Endothelial cell of umbilical vein (primary cell): ENCODE measurements around the gene NEBL. TPM values are rescaled to one million over a fixed set of nuclear protein-coding genes. Genes with fewer than 3 reads are reported as not detected.

Experiments
- BruUV-seq: library from RNA; stranded (reverse); fragments of 400-500 nt; replicated peaks from 2 replicates; lab custom pipeline; 2021; lab: Mats Ljungman, UMichigan
- CTCF ChIA-PET: fragments of 300-600, 350-600 bp; sonication (Branson Sonifier 250); formaldehyde crosslinking; loops from one replicate; lab custom pipeline; 2021; ENCODE audit warnings: antibody characterized with exemption, inconsistent platforms; lab: Charles Lee
- POLR2A ChIA-PET: fragments of 300-600, 350-600 bp; sonication (Branson Sonifier 250); formaldehyde crosslinking; loops from one replicate; lab custom pipeline; 2021; ENCODE audit warnings: antibody characterized with exemption, inconsistent platforms; lab: Charles Lee
- DNase-seq: peaks from one replicate; pipeline ENCODE4 v3.0.0-alpha.2; 2011; ENCODE audit warnings: low read depth, low spot score
- FAIRE-seq: peaks from 2 replicates; lab custom pipeline; 2011; peaks lifted over from hg19 to GRCh38; lab: Jason Lieb, UNC
- H2AFZ ChIP-seq: 2 replicates; pipeline ENCODE4 v1.6.0; 2012; ENCODE audit warnings: low read depth, low read length, control low read depth, inconsistent platforms
- H3K27ac ChIP-seq: 2 replicates; pipeline ENCODE4 v1.5.1; 2011; ENCODE audit warnings: low read depth, mild to moderate bottlenecking, control low read depth, low read length, moderate library complexity; ENCODE audit not compliant: insufficient read depth
- H3K27me3 ChIP-seq, 2 experiments: 2 replicates each; pipeline versions ENCODE4 v1.6.0 to v1.6.1; 2011; ENCODE audit warnings: low read length in 2 of 2, mixed read lengths in 1 of 2; ENCODE audit not compliant: control insufficient read depth in 2 of 2, insufficient read depth in 2 of 2
- H3K36me3 ChIP-seq, 2 experiments: 2 replicates in 1 of 2; 3 replicates in 1 of 2; pipeline ENCODE4 v1.5.1; 2011; ENCODE audit warnings: low read length in 2 of 2, mild to moderate bottlenecking in 1 of 2, moderate library complexity in 1 of 2; ENCODE audit not compliant: control insufficient read depth in 2 of 2, insufficient read depth in 2 of 2; ENCODE audit errors: extremely low read depth in 1 of 2
- H3K4me1 ChIP-seq: 3 replicates; pipeline ENCODE4 v1.5.1; 2011; ENCODE audit warnings: mild to moderate bottlenecking, low read length; ENCODE audit not compliant: control insufficient read depth, insufficient read depth; ENCODE audit errors: extremely low read depth
- H3K4me2 ChIP-seq: 2 replicates; pipeline ENCODE4 v1.6.1; 2011; ENCODE audit warnings: low read length, control low read depth, mixed read lengths; ENCODE audit not compliant: insufficient read depth
- H3K4me3 ChIP-seq, 3 experiments: fragments of 200-600 bp in 1 of 3; sonication (generic), shearing (Covaris generic) in 1 of 3; replicated peaks in 1 of 3; 2 replicates each; pipeline ENCODE4 v1.5.1; 2011 to 2016; ENCODE audit warnings: control low read depth in 3 of 3, low read length in 3 of 3, mild to moderate bottlenecking in 2 of 3, inconsistent platforms in 1 of 3, low read depth in 1 of 3, moderate library complexity in 1 of 3; ENCODE audit not compliant: insufficient read depth in 1 of 3
- H3K79me2 ChIP-seq: 2 replicates; pipeline ENCODE4 v1.6.0; 2012; ENCODE audit warnings: low read length, inconsistent platforms; ENCODE audit not compliant: control insufficient read depth, insufficient read depth
- H3K9ac ChIP-seq: replicated peaks from 2 replicates; pipeline ENCODE3; 2011; ENCODE audit warnings: low read length, control low read depth; ENCODE audit not compliant: insufficient read depth; ENCODE audit errors: extremely low read depth
- H3K9me1 ChIP-seq: replicated peaks from 3 replicates; pipeline ENCODE4 v1.6.0; 2011; ENCODE audit warnings: mild to moderate bottlenecking, low read length; ENCODE audit not compliant: control insufficient read depth, insufficient read depth; ENCODE audit errors: extremely low read depth
- H3K9me3 ChIP-seq: replicated peaks from 2 replicates; pipeline ENCODE4 v1.5.1; 2012; ENCODE audit warnings: low read length, inconsistent platforms; ENCODE audit not compliant: control insufficient read depth, insufficient read depth
- H4K20me1 ChIP-seq: replicated peaks from 2 replicates; pipeline ENCODE3; 2011; ENCODE audit warnings: mild to moderate bottlenecking, low read length; ENCODE audit not compliant: control insufficient read depth, insufficient read depth; ENCODE audit errors: extremely low read depth
- FOS ChIP-seq: IDR thresholded peaks from 2 replicates; pipeline ENCODE4 v1.6.1; 2011; ENCODE audit warnings: mild to moderate bottlenecking, low read length, moderate library complexity, borderline replicate concordance; ENCODE audit not compliant: insufficient read depth
- GATA2 ChIP-seq: IDR thresholded peaks from 2 replicates; pipeline ENCODE4 v1.7.0; 2011; ENCODE audit warnings: low read depth, mild to moderate bottlenecking, moderate library complexity, mixed read lengths, low read length; ENCODE audit not compliant: insufficient read length, insufficient read depth
- JUN ChIP-seq: IDR thresholded peaks from 2 replicates; pipeline ENCODE4 v1.6.1; 2011; ENCODE audit warnings: borderline replicate concordance, low read depth; ENCODE audit not compliant: insufficient read length, insufficient read depth
- MYC ChIP-seq: IDR thresholded peaks from one replicate; pipeline ENCODE4 v1.6.1; 2011; ENCODE audit warnings: mild to moderate bottlenecking, low read depth, low read length
- POLR2A ChIP-seq: IDR thresholded peaks from 2 replicates; pipeline ENCODE4 v1.6.1; 2012; ENCODE audit warnings: low read depth, mild to moderate bottlenecking, control low read depth, low read length
- POLR2AphosphoS5 ChIP-seq: IDR thresholded peaks from 2 replicates; pipeline ENCODE4 v1.6.1; 2012; ENCODE audit warnings: low read depth, mild to moderate bottlenecking, control low read depth, low read length, moderate library complexity; ENCODE audit not compliant: insufficient read depth
- dilution Hi-C: fragments of 300-500 bp; cut with MboI; formaldehyde crosslinking; loops from one replicate; pipeline ENCODE4 v1.15.0; 2019; ENCODE audit warnings: low sequenced_read_pairs; ENCODE audit not compliant: extremely low pct_ligation_motif_present
- intact Hi-C: fragments of 100-400 bp; cut with micrococcal nuclease; formaldehyde crosslinking; loops from one replicate; pipeline ENCODE4 v1.10.0; 2022
- polyA plus RNA-seq, 4 experiments: library from polyadenylated mRNA; depleted of rRNA in 3 of 4; stranded (reverse) in 3 of 4; unstranded in 1 of 4; fragments of >200 nt; gene quantifications; 2 replicates each; pipeline versions ENCODE4 v1.2.1 to v1.2.3, GENCODE V29; 2011 to 2012; ENCODE audit warnings: missing spikeins in 1 of 4
- total RNA-seq: library from RNA; stranded (reverse); gene quantifications from 2 replicates; pipeline ENCODE4 v1.2.3, GENCODE V29; 2021
- TF ChIP-seq, protein P1 (sequence below), 2 donors: IDR thresholded peaks; 1 replicate in 1 of 2; 2 replicates in 1 of 2; pipeline ENCODE4 v1.5.1; 2011; ENCODE audit warnings: low read length in 2 of 2, mild to moderate bottlenecking in 2 of 2, moderate library complexity in 2 of 2, control low read depth in 1 of 2, inconsistent platforms in 1 of 2, low read depth in 1 of 2; ENCODE audit not compliant: insufficient read depth in 1 of 2; ENCODE audit errors: extremely low read depth in 1 of 2

The NEBL gene
- total and polyA plus RNA-seq, 2 donors (not counting 3 experiments of a cell fraction or from before 2014, with no cell fraction given), result 0.17 to 0.66 TPM

DNA sequence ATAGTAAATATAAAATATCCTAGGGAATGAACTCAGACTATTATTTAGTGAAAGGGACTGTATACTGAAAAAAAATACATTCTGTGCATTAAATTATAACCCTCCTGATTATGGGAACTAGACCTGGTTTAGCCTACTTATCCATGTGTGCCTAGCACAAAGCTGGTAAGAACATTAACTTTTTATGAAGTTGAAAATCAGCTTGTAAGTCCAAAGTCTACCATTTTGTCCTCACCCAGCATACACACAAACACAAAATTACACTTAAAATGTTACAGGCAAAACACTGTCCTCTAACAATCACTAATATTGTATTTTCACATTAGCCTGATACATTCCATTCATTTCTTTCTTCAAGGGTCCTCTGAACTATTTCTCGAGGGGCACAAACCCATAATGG lies 19.9 kb upstream of the NEBL start:
- FAIRE-seq (no peak), DNase-seq (no peak)
- CTCF ChIA-PET, result no interaction called here
- dilution Hi-C loops, result no loop called here
- Histone ChIP-seq H3K4me2 (no peak overlapping the region), H3K4me1 (no peaks in the 10 kb centered on the region), H3K27ac (no peak overlapping the region), H4K20me1 (no peaks in the 10 kb centered on the region), H3K4me3 (no peak overlapping the region), H3K27me3 (no peaks in the 10 kb centered on the region), H2AFZ (no peak overlapping the region), H3K9ac (no peak overlapping the region), H3K79me2 (no peaks in the 10 kb centered on the region), H3K36me3 (no peaks in the 10 kb centered on the region), H3K9me3 (no peaks in the 10 kb centered on the region), H3K9me1 (no peaks in the 10 kb centered on the region)
- no TSS peak for BruUV-seq
- intact Hi-C loops, result no loop called here
- POLR2A ChIA-PET, result no interaction called here
- TF ChIP-seq, protein P1, sequence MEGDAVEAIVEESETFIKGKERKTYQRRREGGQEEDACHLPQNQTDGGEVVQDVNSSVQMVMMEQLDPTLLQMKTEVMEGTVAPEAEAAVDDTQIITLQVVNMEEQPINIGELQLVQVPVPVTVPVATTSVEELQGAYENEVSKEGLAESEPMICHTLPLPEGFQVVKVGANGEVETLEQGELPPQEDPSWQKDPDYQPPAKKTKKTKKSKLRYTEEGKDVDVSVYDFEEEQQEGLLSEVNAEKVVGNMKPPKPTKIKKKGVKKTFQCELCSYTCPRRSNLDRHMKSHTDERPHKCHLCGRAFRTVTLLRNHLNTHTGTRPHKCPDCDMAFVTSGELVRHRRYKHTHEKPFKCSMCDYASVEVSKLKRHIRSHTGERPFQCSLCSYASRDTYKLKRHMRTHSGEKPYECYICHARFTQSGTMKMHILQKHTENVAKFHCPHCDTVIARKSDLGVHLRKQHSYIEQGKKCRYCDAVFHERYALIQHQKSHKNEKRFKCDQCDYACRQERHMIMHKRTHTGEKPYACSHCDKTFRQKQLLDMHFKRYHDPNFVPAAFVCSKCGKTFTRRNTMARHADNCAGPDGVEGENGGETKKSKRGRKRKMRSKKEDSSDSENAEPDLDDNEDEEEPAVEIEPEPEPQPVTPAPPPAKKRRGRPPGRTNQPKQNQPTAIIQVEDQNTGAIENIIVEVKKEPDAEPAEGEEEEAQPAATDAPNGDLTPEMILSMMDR (IDR thresholded peaks at IDR 0.05; ENCODE audit: extremely low read depth in 1 of 2, insufficient read depth in 1 of 2, low read depth in 1 of 2, low read length in 2 of 2), result no peak
- TF ChIP-seq FOS (no peak), POLR2AphosphoS5 (no peak), JUN (no peak)

DNA sequence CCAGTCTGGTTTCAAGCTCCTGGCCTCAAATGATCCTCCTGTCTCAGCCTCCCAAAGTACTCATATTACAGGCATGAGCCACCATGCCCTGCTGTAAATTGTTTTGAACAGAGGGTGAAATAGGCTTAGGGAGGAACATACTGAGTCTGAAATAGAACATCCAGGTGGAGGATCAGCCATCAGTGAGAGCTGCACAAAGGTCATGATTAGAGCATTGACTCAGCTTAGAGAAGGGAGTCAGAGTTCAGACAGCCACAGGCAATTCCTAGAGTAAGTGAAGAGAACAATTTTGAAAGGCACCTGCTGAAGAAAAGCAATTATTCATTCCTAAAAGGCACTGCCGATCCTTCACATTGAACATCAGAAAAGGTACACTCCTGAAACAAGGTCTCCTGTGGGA lies 15.9 kb upstream of the NEBL start:
- Histone ChIP-seq H3K4me3 (no peak overlapping the region), H3K4me2 (no peak overlapping the region), H3K36me3 (no peaks in the 10 kb centered on the region), H3K27me3 (no peaks in the 10 kb centered on the region), H3K4me1 (no peaks in the 10 kb centered on the region), H2AFZ (no peak overlapping the region), H3K9me3 (no peaks in the 10 kb centered on the region), H3K27ac (no peak overlapping the region), H3K9me1 (no peaks in the 10 kb centered on the region), H3K79me2 (no peaks in the 10 kb centered on the region), H3K9ac (no peak overlapping the region), H4K20me1 (no peaks in the 10 kb centered on the region)
- dilution Hi-C loops, result no loop called here
- TF ChIP-seq GATA2 (no peak), POLR2AphosphoS5 (no peak), POLR2A (no peak), MYC (no peak), FOS (no peak)
- TF ChIP-seq, protein P1 (IDR thresholded peaks at IDR 0.05; ENCODE audit: extremely low read depth in 1 of 2, insufficient read depth in 1 of 2, low read depth in 1 of 2, low read length in 2 of 2), result no peak
- POLR2A ChIA-PET, result no interaction called here
- FAIRE-seq (no peak), DNase-seq (no peak)
- no TSS peak for BruUV-seq
- CTCF ChIA-PET, result interaction anchor here (1.6 kb wide), 1 partner anchor 13 kb away, joined by 3 read pairs; no protein-coding TSS in a partner anchor
- intact Hi-C loops, result no loop called here
